Loucy (cell line): ENCODE data around the gene SORBS1.
A peak's percentile ranks its signal among the peaks of the same experiment; 100 is the strongest.

Experiments used
- H2AFZ ChIP-seq: fragments of 200-600 bp; sonication (generic); 2 replicates; pipeline ENCODE4 v1.6.0; 2016; ENCODE audit warnings: antibody characterized with exemption, mild to moderate bottlenecking, low read length, moderate library complexity
- H3F3A ChIP-seq: fragments of 200-600 bp; 2 replicates; pipeline ENCODE4 v1.6.0; 2016; ENCODE audit warnings: antibody characterized with exemption, low read depth, mild to moderate bottlenecking
- H3K27me3 ChIP-seq: fragments of 200-600 bp; sonication (generic); 2 replicates; pipeline ENCODE4 v1.6.1; 2014; ENCODE audit warnings: low read length, mild to moderate bottlenecking; ENCODE audit not compliant: insufficient read depth, poor library complexity, severe bottlenecking
- H3K36me3 ChIP-seq: fragments of 200-600 bp; sonication (generic); 2 replicates; pipeline ENCODE4 v1.6.1; 2016; ENCODE audit warnings: low read length; ENCODE audit not compliant: insufficient read depth
- H3K4me1 ChIP-seq: fragments of 200-600 bp; sonication (generic); 2 replicates; pipeline ENCODE4 v1.5.1; 2014; ENCODE audit warnings: low read length, mild to moderate bottlenecking; ENCODE audit not compliant: insufficient read depth, poor library complexity, severe bottlenecking
- H3K4me2 ChIP-seq: fragments of 200-600 bp; sonication (generic); 2 replicates; pipeline ENCODE4 v1.6.0; 2014; ENCODE audit warnings: antibody characterized with exemption, low read length, low read depth, mild to moderate bottlenecking; ENCODE audit not compliant: poor library complexity, severe bottlenecking
- H3K4me3 ChIP-seq: fragments of 200-600 bp; sonication (generic); 2 replicates; pipeline ENCODE4 v1.5.1; 2014; ENCODE audit warnings: low read length, mild to moderate bottlenecking, mixed read lengths; ENCODE audit not compliant: poor library complexity, severe bottlenecking
- H3K79me2 ChIP-seq: fragments of 200-600 bp; sonication (generic); 2 replicates; pipeline ENCODE4 v1.6.1; 2014; ENCODE audit warnings: low read length; ENCODE audit not compliant: insufficient read depth
- H3K9ac ChIP-seq: fragments of 200-600 bp; sonication (generic); 2 replicates; pipeline ENCODE4 v1.6.0; 2014; ENCODE audit warnings: mild to moderate bottlenecking, low read depth, low read length, moderate library complexity; ENCODE audit not compliant: poor library complexity, severe bottlenecking
- H3K9me2 ChIP-seq: fragments of 200-600 bp; sonication (generic); replicated peaks from 2 replicates; pipeline ENCODE4 v1.6.1; 2016; ENCODE audit warnings: low read depth, low read length, mixed read lengths
- H3K9me3 ChIP-seq: fragments of 200-600 bp; sonication (generic); 2 replicates; pipeline ENCODE4 v1.6.1; 2014; ENCODE audit warnings: mild to moderate bottlenecking, antibody characterized with exemption, low read length, low read depth; ENCODE audit not compliant: insufficient read depth
- H4K20me1 ChIP-seq: fragments of 200-600 bp; sonication (generic); 2 replicates; pipeline ENCODE4 v1.6.0; 2014; ENCODE audit warnings: antibody characterized with exemption, low read length, mild to moderate bottlenecking; ENCODE audit not compliant: insufficient read depth, poor library complexity, severe bottlenecking
- EZH2phosphoT487 ChIP-seq: fragments of 200-600 bp; IDR thresholded peaks from 2 replicates; pipeline ENCODE4 v1.6.1; 2018; ENCODE audit warnings: antibody characterized with exemption, mild to moderate bottlenecking, moderate library complexity, borderline replicate concordance
- TF ChIP-seq, protein P1 (sequence below): fragments of 200-600 bp; sonication (generic); conservative IDR thresholded peaks from 2 replicates; pipeline ENCODE4 v1.5.1; 2014; ENCODE audit warnings: mild to moderate bottlenecking, antibody characterized with exemption, low read length

Gene SORBS1

GRCh38 chr10:95601116-95601719, 40.0 kb upstream of the SORBS1 start:
- Histone ChIP-seq H3K79me2 (no peaks in the 10 kb centered on the region), H3K27me3 (no peaks in the 10 kb centered on the region), H3K36me3 (peaks cover 14% of the 10 kb centered on the region; the same call in 1 of the 2 replicates), H3K4me2 (peak overlapping the region; percentile 5), H4K20me1 (no peaks in the 10 kb centered on the region), H3K9me3 (no peaks in the 10 kb centered on the region), H3K9me2 (no peaks in the 10 kb centered on the region), H3K4me3 (no peak overlapping the region), H3F3A (no peaks in the 10 kb centered on the region), H3K4me1 (no peaks in the 10 kb centered on the region), H2AFZ (peak overlapping the region; percentile 53), H3K9ac (no peak overlapping the region)
- no peak for TF ChIP-seq EZH2phosphoT487
- TF ChIP-seq, protein P1, sequence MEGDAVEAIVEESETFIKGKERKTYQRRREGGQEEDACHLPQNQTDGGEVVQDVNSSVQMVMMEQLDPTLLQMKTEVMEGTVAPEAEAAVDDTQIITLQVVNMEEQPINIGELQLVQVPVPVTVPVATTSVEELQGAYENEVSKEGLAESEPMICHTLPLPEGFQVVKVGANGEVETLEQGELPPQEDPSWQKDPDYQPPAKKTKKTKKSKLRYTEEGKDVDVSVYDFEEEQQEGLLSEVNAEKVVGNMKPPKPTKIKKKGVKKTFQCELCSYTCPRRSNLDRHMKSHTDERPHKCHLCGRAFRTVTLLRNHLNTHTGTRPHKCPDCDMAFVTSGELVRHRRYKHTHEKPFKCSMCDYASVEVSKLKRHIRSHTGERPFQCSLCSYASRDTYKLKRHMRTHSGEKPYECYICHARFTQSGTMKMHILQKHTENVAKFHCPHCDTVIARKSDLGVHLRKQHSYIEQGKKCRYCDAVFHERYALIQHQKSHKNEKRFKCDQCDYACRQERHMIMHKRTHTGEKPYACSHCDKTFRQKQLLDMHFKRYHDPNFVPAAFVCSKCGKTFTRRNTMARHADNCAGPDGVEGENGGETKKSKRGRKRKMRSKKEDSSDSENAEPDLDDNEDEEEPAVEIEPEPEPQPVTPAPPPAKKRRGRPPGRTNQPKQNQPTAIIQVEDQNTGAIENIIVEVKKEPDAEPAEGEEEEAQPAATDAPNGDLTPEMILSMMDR: peak; percentile 99

DNA sequence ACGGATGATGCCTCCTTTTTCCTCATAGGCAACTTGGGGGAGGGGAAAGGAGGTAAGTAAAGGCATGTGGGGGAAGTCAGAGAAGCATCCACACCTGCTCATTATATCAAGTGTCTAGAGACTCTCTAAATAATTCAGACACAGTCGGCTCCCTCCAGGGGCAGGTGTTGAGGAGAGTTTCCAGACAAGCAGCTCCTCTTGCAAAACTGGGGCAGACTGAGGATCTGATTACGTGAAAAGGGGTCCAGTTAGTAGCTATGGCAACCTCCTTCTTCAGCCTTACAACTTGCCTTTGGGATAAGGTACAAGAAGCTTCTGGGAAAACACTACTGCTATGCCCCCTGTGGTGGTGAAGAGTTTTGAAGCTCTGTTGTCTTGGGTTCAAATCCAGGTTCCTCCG, 39.0 kb upstream of the SORBS1 start:
- Histone ChIP-seq H3K79me2 (no peaks in the 10 kb centered on the region), H2AFZ (no peak overlapping the region), H3K27me3 (no peaks in the 10 kb centered on the region), H3K4me2 (no peak overlapping the region), H3K4me1 (no peaks in the 10 kb centered on the region), H3K4me3 (no peak overlapping the region), H3K9me2 (no peaks in the 10 kb centered on the region), H3K36me3 (peaks cover 4% of the 10 kb centered on the region; the same call in 1 of the 2 replicates), H4K20me1 (no peaks in the 10 kb centered on the region), H3F3A (no peaks in the 10 kb centered on the region), H3K9me3 (no peaks in the 10 kb centered on the region), H3K9ac (no peak overlapping the region)
- TF ChIP-seq, protein P1: peak; percentile 15; the same call in 1 of the 2 replicates
- no peak for TF ChIP-seq EZH2phosphoT487

GRCh38 chr10:95597788-95598187, 36.6 kb upstream of the SORBS1 start:
- Histone ChIP-seq H3K4me2 (no peak overlapping the region), H2AFZ (no peak overlapping the region), H3K9me2 (no peaks in the 10 kb centered on the region), H3K79me2 (no peaks in the 10 kb centered on the region), H3K36me3 (no peaks in the 10 kb centered on the region), H3K4me1 (no peaks in the 10 kb centered on the region), H3K4me3 (no peak overlapping the region), H3F3A (no peaks in the 10 kb centered on the region), H3K9me3 (no peaks in the 10 kb centered on the region), H3K9ac (no peak overlapping the region), H3K27me3 (no peaks in the 10 kb centered on the region), H4K20me1 (no peaks in the 10 kb centered on the region)
- TF ChIP-seq EZH2phosphoT487: no peak
- TF ChIP-seq, protein P1: no peak
